Measurements from ENCODE around the gene CUL1. TPM values are rescaled to one million over a fixed set of nuclear protein-coding genes. Genes with fewer than 3 reads are reported as not detected.

CUL1 gene
- total and polyA plus RNA-seq, 7 experiments from 2014 or later: 39.0 to 74.0 (median 53.6) TPM

DNA sequence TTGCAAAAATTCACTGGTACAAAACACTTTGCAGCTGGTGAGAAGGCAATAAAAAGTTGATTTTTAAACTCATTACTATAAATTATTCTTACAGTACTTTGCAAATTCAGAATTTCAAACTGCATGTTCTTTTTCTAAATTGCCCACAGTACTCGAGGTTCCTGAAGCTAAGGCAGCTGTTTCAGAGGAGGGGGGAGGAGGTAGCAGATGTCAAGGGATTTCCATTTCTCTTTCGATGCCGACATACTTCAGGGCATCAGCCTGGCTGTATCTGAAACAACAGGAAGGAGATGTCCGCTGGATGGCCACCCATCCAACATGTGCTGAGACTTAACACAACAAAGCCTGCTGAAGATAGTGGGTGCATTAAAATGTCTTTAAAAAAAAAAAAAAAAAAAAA, 108.7 kb downstream of the CUL1 start:
- peaks cover 0 to 23% (median 4%) of the 10 kb centered on the region in 3 experiments for H3K36me3 ChIP-seq (ENCODE audit: control insufficient read depth in 2 of 3, insufficient read depth in 3 of 3, low read length in 3 of 3)
- Mint-ChIP-seq H3K36me3 (peaks cover under 1 to 53% (median 18%) of the 10 kb centered on the region in 5 donors), H3K27ac (peak overlapping the region in 1 of 9 donors; percentile 78), H3K9me3 (no peaks in the 10 kb centered on the region), H3K27me3 (no peaks in the 10 kb centered on the region), H3K4me3 (no peak overlapping the region), H3K4me1 (peaks cover 0 to 2% (median 0%) of the 10 kb centered on the region in 7 donors)
- no peaks in the 10 kb centered on the region for H3K27me3 ChIP-seq (ENCODE audit: control insufficient read depth in 2 of 2, insufficient read depth in 2 of 2, low read length in 2 of 2)
- ChIA-PET CTCF (no interaction called here), POLR2A (interaction anchor here (0.6 kb wide), 1 partner anchor 233 kb away, joined by 3 read pairs; no protein-coding TSS in a partner anchor)
- no peaks in the 10 kb centered on the region for H3K4me1 ChIP-seq (ENCODE audit: control insufficient read depth in 2 of 2, insufficient read depth in 2 of 2, low read length in 2 of 2)
- no peak overlapping the region for H3K4me3 ChIP-seq (ENCODE audit: low read length)
- DNase-seq: no peak
- no peak for ATAC-seq
- H3K27ac ChIP-seq (ENCODE audit: low read depth, low read length): no peak overlapping the region
- intact Hi-C loops (cut with micrococcal nuclease): no loop called here
- no peaks in the 10 kb centered on the region for H3K9me3 ChIP-seq (ENCODE audit: control insufficient read depth in 2 of 3, low read length in 3 of 3)

DNA sequence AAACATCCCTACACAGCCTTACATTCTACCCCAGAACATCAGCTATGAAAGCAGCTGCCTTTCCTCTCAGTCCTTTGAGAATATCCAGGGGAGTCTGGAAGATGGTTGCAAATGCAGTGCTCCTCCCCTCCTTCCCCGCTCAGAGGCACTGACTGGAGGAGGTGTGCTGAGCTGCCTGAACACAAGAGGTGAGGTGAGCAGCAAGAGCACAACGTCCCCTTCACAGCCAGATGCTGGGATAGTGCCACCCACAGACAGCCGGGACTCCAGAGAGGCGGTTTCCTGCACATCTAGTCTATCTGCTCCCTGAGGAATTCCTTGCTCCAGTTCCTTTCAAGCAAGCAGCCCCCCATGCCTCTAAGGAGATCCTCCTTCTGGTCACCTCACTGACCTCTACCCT, 111.2 kb downstream of the CUL1 start:
- peaks cover 0 to 57% (median 24%) of the 10 kb centered on the region in 5 donors for H3K36me3 Mint-ChIP-seq
- no peak overlapping the region for H3K4me3 Mint-ChIP-seq
- peaks cover 0 to 17% (median 4%) of the 10 kb centered on the region in 3 experiments for H3K36me3 ChIP-seq (ENCODE audit: control insufficient read depth in 2 of 3, insufficient read depth in 3 of 3, low read length in 3 of 3)
- H3K27ac ChIP-seq (ENCODE audit: low read depth, low read length): no peak overlapping the region
- no peaks in the 10 kb centered on the region for H3K4me1 ChIP-seq (ENCODE audit: control insufficient read depth in 2 of 2, insufficient read depth in 2 of 2, low read length in 2 of 2)
- no peak overlapping the region for H3K4me3 ChIP-seq (ENCODE audit: low read length)
- H3K9me3 ChIP-seq (ENCODE audit: control insufficient read depth in 2 of 3, low read length in 3 of 3): no peaks in the 10 kb centered on the region
- H3K27ac Mint-ChIP-seq: peak overlapping the region in 4 of 9 donors; percentile 0 to 53 (median 40)
- POLR2A ChIA-PET: no interaction called here
- no peaks in the 10 kb centered on the region for H3K27me3 ChIP-seq (ENCODE audit: control insufficient read depth in 2 of 2, insufficient read depth in 2 of 2, low read length in 2 of 2)
- intact Hi-C loops (cut with micrococcal nuclease): loop anchor here in 1 of 2 donors (5.0 kb wide), 1 partner anchor 152 kb away; no protein-coding TSS in a partner anchor
- CTCF ChIA-PET: interaction anchor here (0.6 kb wide), 1 partner anchor 596 kb away, joined by 3 read pairs; no protein-coding TSS in a partner anchor
- ATAC-seq (no peak), DNase-seq (no peak)
- peaks cover 0 to 23% (median 12%) of the 10 kb centered on the region in 7 donors for H3K4me1 Mint-ChIP-seq
- H3K9me3 Mint-ChIP-seq: no peaks in the 10 kb centered on the region
- H3K27me3 Mint-ChIP-seq: no peaks in the 10 kb centered on the region

DNA sequence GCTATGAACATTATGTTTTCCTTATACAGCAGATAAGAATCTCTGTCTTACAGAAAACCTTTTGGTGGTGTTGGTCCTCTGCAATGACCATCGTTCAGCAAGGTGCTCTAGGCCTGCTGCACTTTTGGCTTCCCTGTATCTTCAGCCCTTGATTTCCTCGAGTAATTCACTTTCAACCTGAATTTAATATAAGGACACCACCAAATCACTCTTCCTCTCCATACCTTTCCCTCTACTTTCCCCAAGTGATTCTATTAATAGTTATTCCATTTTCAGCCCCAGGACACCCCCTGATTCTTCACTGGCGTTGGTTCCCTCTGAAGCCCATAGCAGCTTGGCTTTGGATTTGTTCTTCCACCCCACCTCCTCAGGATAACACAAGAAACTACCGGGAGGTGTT, 113.2 kb downstream of the CUL1 start:
- peak overlapping the region in 5 of 9 donors; percentile 33 to 51 (median 47) for H3K27ac Mint-ChIP-seq
- Histone ChIP-seq H3K27me3 (ENCODE audit: control insufficient read depth in 2 of 2, insufficient read depth in 2 of 2, low read length in 2 of 2) (no peaks in the 10 kb centered on the region), H3K4me3 (ENCODE audit: low read length) (no peak overlapping the region), H3K4me1 (ENCODE audit: control insufficient read depth in 2 of 2, insufficient read depth in 2 of 2, low read length in 2 of 2) (no peaks in the 10 kb centered on the region), H3K9me3 (ENCODE audit: control insufficient read depth in 2 of 3, low read length in 3 of 3) (no peaks in the 10 kb centered on the region), H3K27ac (ENCODE audit: low read depth, low read length) (no peak overlapping the region), H3K36me3 (ENCODE audit: control insufficient read depth in 2 of 3, insufficient read depth in 3 of 3, low read length in 3 of 3) (peaks cover 0 to 12% (median 6%) of the 10 kb centered on the region in 3 experiments)
- ChIA-PET POLR2A (no interaction called here), CTCF (no interaction called here)
- ATAC-seq (no peak), DNase-seq (no peak)
- H3K4me1 Mint-ChIP-seq: peaks cover 0 to 23% (median 12%) of the 10 kb centered on the region in 7 donors
- H3K9me3 Mint-ChIP-seq: no peaks in the 10 kb centered on the region
- H3K4me3 Mint-ChIP-seq: no peak overlapping the region
- intact Hi-C loops (cut with micrococcal nuclease): loop anchor here in 1 of 2 donors (5.0 kb wide), 1 partner anchor 150 kb away; no protein-coding TSS in a partner anchor
- H3K36me3 Mint-ChIP-seq: peaks cover 0 to 50% (median 19%) of the 10 kb centered on the region in 5 donors
- H3K27me3 Mint-ChIP-seq: no peaks in the 10 kb centered on the region

DNA sequence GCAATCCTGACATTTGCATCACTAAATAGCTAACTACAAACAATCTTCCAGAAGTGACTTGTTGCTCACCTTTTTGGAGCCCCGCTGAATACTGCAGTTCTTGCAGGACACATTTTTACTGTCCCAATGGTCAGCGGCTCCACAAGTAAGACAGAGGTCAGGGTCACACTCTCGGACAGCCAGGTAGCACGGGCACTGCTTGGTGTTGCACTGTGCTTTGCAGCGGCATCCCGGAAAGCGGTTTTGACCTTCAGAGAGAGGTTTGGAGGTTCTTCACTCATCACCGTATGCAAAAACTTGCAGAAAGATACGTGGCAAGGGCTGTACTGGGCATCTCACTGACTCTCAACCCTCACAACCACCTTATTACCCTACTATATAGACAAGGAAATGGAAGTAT, 115.2 kb downstream of the CUL1 start:
- Histone ChIP-seq H3K4me3 (ENCODE audit: low read length) (no peak overlapping the region), H3K36me3 (ENCODE audit: control insufficient read depth in 2 of 3, insufficient read depth in 3 of 3, low read length in 3 of 3) (peaks cover 0 to 15% (median 6%) of the 10 kb centered on the region in 3 experiments), H3K27ac (ENCODE audit: low read depth, low read length) (no peak overlapping the region), H3K9me3 (ENCODE audit: control insufficient read depth in 2 of 3, low read length in 3 of 3) (no peaks in the 10 kb centered on the region), H3K27me3 (ENCODE audit: control insufficient read depth in 2 of 2, insufficient read depth in 2 of 2, low read length in 2 of 2) (no peaks in the 10 kb centered on the region), H3K4me1 (ENCODE audit: control insufficient read depth in 2 of 2, insufficient read depth in 2 of 2, low read length in 2 of 2) (no peaks in the 10 kb centered on the region)
- intact Hi-C loops (cut with micrococcal nuclease): loop anchor here in 1 of 2 donors (5.0 kb wide), 1 partner anchor 148 kb away; no protein-coding TSS in a partner anchor
- Mint-ChIP-seq H3K4me3 (no peak overlapping the region), H3K4me1 (peaks cover 0 to 23% (median 12%) of the 10 kb centered on the region in 7 donors), H3K27ac (peak overlapping the region in 3 of 9 donors; percentile 45 to 62 (median 45)), H3K27me3 (no peaks in the 10 kb centered on the region), H3K36me3 (peaks cover 4 to 46% (median 27%) of the 10 kb centered on the region in 5 donors), H3K9me3 (no peaks in the 10 kb centered on the region)
- CTCF ChIA-PET: interaction anchor here (0.9 kb wide), 1 partner anchor 238 kb away, joined by 3 read pairs; no protein-coding TSS in a partner anchor
- POLR2A ChIA-PET: no interaction called here
- no peak for DNase-seq
- no peak for ATAC-seq

DNA sequence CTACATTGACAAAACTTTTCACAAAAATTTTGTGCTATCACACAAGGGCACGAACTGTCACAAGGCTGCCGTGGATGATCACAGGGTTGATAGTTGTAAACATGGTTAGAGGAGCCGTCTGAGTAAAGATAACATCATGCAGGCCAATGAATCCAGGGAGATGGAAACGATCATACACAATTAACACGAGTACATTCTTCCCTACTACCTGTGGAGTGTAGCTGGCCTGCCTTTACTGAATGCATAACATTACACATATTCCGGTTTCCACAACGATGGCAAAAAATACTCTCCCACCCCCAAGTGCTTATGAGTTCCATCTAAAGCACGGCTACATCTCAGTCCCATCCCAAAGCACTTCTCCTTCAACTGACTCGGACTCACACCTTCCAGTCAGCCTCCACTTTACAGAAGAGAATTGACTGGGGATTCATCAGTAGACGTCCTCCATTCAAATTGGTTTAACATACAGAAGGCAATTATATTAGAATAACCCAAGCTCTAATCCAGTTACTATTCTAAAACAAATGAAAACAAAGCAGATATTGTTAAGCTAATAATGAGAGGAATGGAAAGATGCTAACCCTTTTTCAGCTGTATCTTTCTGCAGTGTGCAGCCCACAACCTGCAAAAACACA, 116.3 kb downstream of the CUL1 start:
- Histone ChIP-seq H3K27me3 (ENCODE audit: control insufficient read depth in 2 of 2, insufficient read depth in 2 of 2, low read length in 2 of 2) (no peaks in the 10 kb centered on the region), H3K36me3 (ENCODE audit: control insufficient read depth in 2 of 3, insufficient read depth in 3 of 3, low read length in 3 of 3) (peaks cover 0 to 12% (median 6%) of the 10 kb centered on the region in 3 experiments), H3K27ac (ENCODE audit: low read depth, low read length) (no peak overlapping the region), H3K4me3 (ENCODE audit: low read length) (no peak overlapping the region), H3K4me1 (ENCODE audit: control insufficient read depth in 2 of 2, insufficient read depth in 2 of 2, low read length in 2 of 2) (no peaks in the 10 kb centered on the region), H3K9me3 (ENCODE audit: control insufficient read depth in 2 of 3, low read length in 3 of 3) (no peaks in the 10 kb centered on the region)
- H3K4me3 Mint-ChIP-seq: no peak overlapping the region
- DNase-seq: no peak
- POLR2A ChIA-PET: no interaction called here
- no peaks in the 10 kb centered on the region for H3K27me3 Mint-ChIP-seq
- H3K36me3 Mint-ChIP-seq: peaks cover 4 to 42% (median 24%) of the 10 kb centered on the region in 5 donors
- H3K9me3 Mint-ChIP-seq: no peaks in the 10 kb centered on the region
- CTCF ChIA-PET: interaction anchor here (1.0 kb wide), 1 partner anchor 152 kb away, joined by 3 read pairs; no protein-coding TSS in a partner anchor
- peak overlapping the region in 3 of 9 donors; percentile 44 to 51 (median 45) for H3K27ac Mint-ChIP-seq
- peaks cover 0 to 23% (median 12%) of the 10 kb centered on the region in 7 donors for H3K4me1 Mint-ChIP-seq
- ATAC-seq: no peak
- intact Hi-C loops (cut with micrococcal nuclease): loop anchor here in 1 of 2 donors (5.0 kb wide), 1 partner anchor 147 kb away; no protein-coding TSS in a partner anchor

DNA sequence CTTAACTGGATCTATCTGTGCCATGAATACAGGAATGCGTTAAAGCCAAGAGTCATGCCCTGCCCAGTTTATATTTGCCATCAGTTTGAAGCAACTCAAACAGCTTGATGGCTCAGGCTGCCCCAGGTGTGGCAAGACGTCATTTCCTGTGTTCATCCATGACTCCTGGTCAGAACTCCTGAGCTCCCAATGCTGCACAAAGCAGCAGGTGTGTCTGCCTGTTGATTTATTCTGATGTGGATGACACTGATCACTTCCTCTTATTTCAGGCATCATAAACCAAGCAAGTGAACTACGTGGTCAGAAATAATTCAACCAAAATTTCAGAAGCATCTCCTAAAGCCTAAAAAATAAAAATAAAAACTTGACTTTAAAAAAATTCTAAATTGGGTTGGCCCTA, 116.9 kb downstream of the CUL1 start:
- Mint-ChIP-seq H3K4me1 (peaks cover 0 to 23% (median 12%) of the 10 kb centered on the region in 7 donors), H3K36me3 (peaks cover 4 to 38% (median 21%) of the 10 kb centered on the region in 5 donors), H3K9me3 (no peaks in the 10 kb centered on the region), H3K27ac (no peak overlapping the region), H3K27me3 (no peaks in the 10 kb centered on the region), H3K4me3 (no peak overlapping the region)
- ATAC-seq (no peak), DNase-seq (no peak)
- ChIA-PET POLR2A (no interaction called here), CTCF (no interaction called here)
- intact Hi-C loops (cut with micrococcal nuclease): no loop called here
- Histone ChIP-seq H3K27ac (ENCODE audit: low read depth, low read length) (no peak overlapping the region), H3K4me1 (ENCODE audit: control insufficient read depth in 2 of 2, insufficient read depth in 2 of 2, low read length in 2 of 2) (no peaks in the 10 kb centered on the region), H3K27me3 (ENCODE audit: control insufficient read depth in 2 of 2, insufficient read depth in 2 of 2, low read length in 2 of 2) (no peaks in the 10 kb centered on the region), H3K9me3 (ENCODE audit: control insufficient read depth in 2 of 3, low read length in 3 of 3) (no peaks in the 10 kb centered on the region), H3K4me3 (ENCODE audit: low read length) (no peak overlapping the region), H3K36me3 (ENCODE audit: control insufficient read depth in 2 of 3, insufficient read depth in 3 of 3, low read length in 3 of 3) (peaks cover 0 to 8% (median 6%) of the 10 kb centered on the region in 3 experiments)

Data from naive thymus-derived CD4-positive, alpha-beta T cell (primary cell).